Left hindlimb (tissue), 1 donor: ENCODE results near the gene SUDS3.

Experiments
- DNase-seq: peaks from one replicate; pipeline ENCODE4 v3.0.0-alpha.2; 2018

The SUDS3 gene

GRCh38 chr12:118456741-118457140 is 80.4 kb downstream of the SUDS3 start:
- DNase-seq = no peak

GRCh38 chr12:118459110-118459509 is 82.8 kb downstream of the SUDS3 start:
- DNase-seq = no peak

DNA sequence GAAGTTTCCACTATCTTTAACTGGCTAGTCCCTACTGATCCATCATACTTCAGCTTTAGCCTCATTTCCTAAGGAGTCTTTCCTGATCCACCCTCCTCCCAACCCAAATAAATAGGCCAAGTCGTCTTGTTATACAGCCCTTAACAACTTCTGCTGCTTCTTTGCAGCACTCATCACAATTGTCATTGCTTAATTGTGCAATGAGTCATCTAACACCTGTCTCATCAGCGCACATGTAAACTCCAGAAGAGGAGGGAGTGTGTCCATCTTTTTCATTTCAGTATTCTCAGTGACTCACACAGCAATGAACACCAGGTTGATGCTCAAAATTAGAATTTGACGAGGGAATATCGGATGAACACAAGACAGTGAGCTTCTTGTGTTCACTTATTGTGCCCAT is 87.3 kb downstream of the SUDS3 start:
- no peak for DNase-seq

DNA sequence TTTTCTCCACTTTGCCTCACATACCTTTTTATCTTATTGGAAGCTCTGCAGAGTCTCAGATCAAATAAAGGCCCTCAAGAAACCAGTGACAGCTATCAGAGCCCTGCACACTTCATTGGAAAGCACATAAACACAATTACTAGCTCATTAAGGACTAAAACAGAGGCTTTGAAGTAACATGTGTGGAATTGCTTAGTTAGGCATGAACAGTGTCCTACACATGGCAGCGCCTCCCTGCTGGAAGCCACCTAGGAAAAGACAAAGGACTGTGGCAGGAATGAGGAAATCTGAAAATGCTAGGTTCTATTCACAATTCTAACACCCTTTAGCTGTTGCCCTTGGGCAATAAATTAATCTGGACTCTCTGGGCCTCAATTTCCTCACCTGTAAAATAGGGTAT is 89.4 kb downstream of the SUDS3 start:
- DNase-seq = no peak
